NCI-H774 (cell line): Measurements from ENCODE around the gene OTOGL.
"Not testable (repeated sequence)": the region's sequence is repeated elsewhere in the genome, so short reads cannot be mapped to it uniquely, and the experiment has no call there.

Source experiments
- DNase-seq: peaks from one replicate; lab custom pipeline; 2025; lab: John Stamatoyannopoulos, UW

Gene OTOGL

GRCh38 chr12:80184926-80185325, 85.6 kb downstream of the OTOGL start:
- DNase-seq, result no peak

GRCh38 chr12:80186727-80187217, 87.4 kb downstream of the OTOGL start:
- DNase-seq, result peak; percentile 82

- DNase-seq, result peak; percentile 20
Measured at GRCh38 chr12:80187660-80188090, 88.3 kb downstream of the OTOGL start.

GRCh38 chr12:80188576-80188975, 89.2 kb downstream of the OTOGL start:
- DNase-seq, result no peak

- no peak for DNase-seq
Measured at GRCh38 chr12:80189241-80189640, 89.9 kb downstream of the OTOGL start.

- no peak for DNase-seq
Measured at GRCh38 chr12:80190001-80190400, 90.7 kb downstream of the OTOGL start.

- no peak for DNase-seq
Measured at GRCh38 chr12:80192087-80192486, 92.8 kb downstream of the OTOGL start.

- no peak for DNase-seq
Measured at GRCh38 chr12:80193865-80194264, 94.5 kb downstream of the OTOGL start.

GRCh38 chr12:80195074-80195726, 95.9 kb downstream of the OTOGL start:
- peak; percentile 39 for DNase-seq

GRCh38 chr12:80195737-80196136, 96.4 kb downstream of the OTOGL start:
- no peak for DNase-seq

GRCh38 chr12:80196419-80196818, 97.1 kb downstream of the OTOGL start:
- no peak for DNase-seq

GRCh38 chr12:80198782-80199337, 99.5 kb downstream of the OTOGL start:
- DNase-seq, result no peak

- no peak for DNase-seq
Measured at GRCh38 chr12:80199931-80200330, 100.6 kb downstream of the OTOGL start.

GRCh38 chr12:80200414-80200813, 101.1 kb downstream of the OTOGL start:
- no peak for DNase-seq

- DNase-seq, result no peak
Measured at GRCh38 chr12:80201908-80202307, 102.6 kb downstream of the OTOGL start.

GRCh38 chr12:80205960-80206359, 106.6 kb downstream of the OTOGL start:
- no peak for DNase-seq

GRCh38 chr12:80208071-80208470, 108.7 kb downstream of the OTOGL start:
- DNase-seq, result no peak

- no peak for DNase-seq
Measured at GRCh38 chr12:80211671-80212070, 112.3 kb downstream of the OTOGL start.

- no peak for DNase-seq
Measured at GRCh38 chr12:80212938-80213645, 113.8 kb downstream of the OTOGL start.

GRCh38 chr12:80213871-80214270, 114.5 kb downstream of the OTOGL start:
- DNase-seq, result no peak

- no peak for DNase-seq
Measured at GRCh38 chr12:80217011-80217535, 117.7 kb downstream of the OTOGL start.

- not testable (repeated sequence) for DNase-seq
Measured at GRCh38 chr12:80218925-80219324, 119.6 kb downstream of the OTOGL start.

- no peak for DNase-seq
Measured at GRCh38 chr12:80219345-80219744, 120.0 kb downstream of the OTOGL start.
